ENCODE measurements around the gene TMEM132C.

- TF ChIP-seq CTCF (IDR thresholded peaks at IDR 0.05) (no peak), EZH2 (IDR thresholded peaks at IDR 0.05; ENCODE audit: borderline replicate concordance, insufficient read depth, low read depth, low read length, poor library complexity, severe bottlenecking) (no peak)
Observed at GRCh38 chr12:128337071-128337345, 70.0 kb downstream of the TMEM132C start.

Measured in B cell (primary cell).